HepG2 (cell line): ENCODE results near the gene GTF2I. TPM values are rescaled to one million over a fixed set of nuclear protein-coding genes. Genes with fewer than 3 reads are reported as not detected.

Experiments used
- HES4 ChIP-seq: sonication (generic); formaldehyde crosslinking; IDR thresholded peaks from 2 replicates; pipeline ENCODE4 v1.9.0; 2021; ENCODE audit warnings: mild to moderate bottlenecking, missing genetic modification reagents, borderline replicate concordance
- IRF2 ChIP-seq: IDR thresholded peaks from 2 replicates; pipeline ENCODE4 v1.6.1; 2018; ENCODE audit warnings: missing genetic modification reagents, missing compliant biosample characterization
- KDM2A ChIP-seq: sonication (generic); formaldehyde crosslinking; IDR thresholded peaks from 2 replicates; pipeline ENCODE4 v1.4.0; 2020; ENCODE audit warnings: low read depth, missing genetic modification reagents, borderline replicate concordance
- KLF13 ChIP-seq: sonication (generic); formaldehyde crosslinking; IDR thresholded peaks from 2 replicates; pipeline ENCODE4 v1.4.0; 2020; ENCODE audit warnings: mild to moderate bottlenecking, missing genetic modification reagents
- MYC ChIP-seq: sonication (generic); formaldehyde crosslinking; IDR thresholded peaks from 2 replicates; pipeline ENCODE4 v1.9.0; 2021; ENCODE audit warnings: missing genetic modification reagents, borderline replicate concordance
- PHF21A ChIP-seq: sonication (generic); formaldehyde crosslinking; IDR thresholded peaks from 2 replicates; pipeline ENCODE4 v1.5.0; 2020; ENCODE audit warnings: mild to moderate bottlenecking, missing genetic modification reagents
- RXRA ChIP-seq: sonication (generic); formaldehyde crosslinking; IDR thresholded peaks from 2 replicates; pipeline ENCODE4 v1.5.1; 2020; ENCODE audit warnings: missing genetic modification reagents
- ZMYM3 ChIP-seq: sonication (generic); formaldehyde crosslinking; IDR thresholded peaks from 2 replicates; pipeline ENCODE4 v1.5.1; 2020; ENCODE audit warnings: mild to moderate bottlenecking, missing genetic modification reagents
- ZNF136 ChIP-seq: sonication (generic); formaldehyde crosslinking; IDR thresholded peaks from 2 replicates; pipeline ENCODE4 v1.8.1; 2022; ENCODE audit warnings: low read depth, mild to moderate bottlenecking, moderate library complexity, missing genetic modification reagents
- ZNF33B ChIP-seq: sonication (generic); formaldehyde crosslinking; IDR thresholded peaks from 2 replicates; pipeline ENCODE4 v1.5.1; 2020; ENCODE audit warnings: mild to moderate bottlenecking, missing genetic modification reagents
- ZNF746 ChIP-seq: sonication (generic); formaldehyde crosslinking; IDR thresholded peaks from 2 replicates; pipeline ENCODE4 v1.8.0; 2022; ENCODE audit warnings: mild to moderate bottlenecking, missing genetic modification reagents
- ZNF891 ChIP-seq: sonication (generic); formaldehyde crosslinking; IDR thresholded peaks from 2 replicates; pipeline ENCODE4 v1.5.0; 2020; ENCODE audit warnings: mild to moderate bottlenecking, missing genetic modification reagents
- polyA plus RNA-seq, 8 experiments: library from polyadenylated mRNA; depleted of rRNA in 3 of 8; stranded (reverse) in 7 of 8; unstranded in 1 of 8; fragments of >200 nt; fragmentation: Illumina TruSeq in 4 of 8; extraction: Trizol in 4 of 8; gene quantifications; 2 replicates each; pipeline versions ENCODE4 v1.2.1 to v1.2.3, GENCODE V29; 2011 to 2016; ENCODE audit warnings: low read depth in 4 of 8, missing spikeins in 1 of 8, mixed read lengths in 1 of 8; ENCODE audit not compliant: insufficient read depth in 1 of 8
- total RNA-seq, 5 experiments: library from RNA; depleted of rRNA; stranded (reverse); fragments of >200 nt; fragmentation: Illumina TruSeq; extraction: Trizol; gene quantifications; 2 replicates each; pipeline ENCODE4 v1.2.3, GENCODE V29; 2016; ENCODE audit warnings: low read depth in 1 of 5
- TF ChIP-seq, protein P1 (sequence below): sonication (generic); formaldehyde crosslinking; IDR thresholded peaks from 2 replicates; pipeline ENCODE4 v1.9.0; 2022; ENCODE audit warnings: low read depth, missing genetic modification reagents
- TF ChIP-seq, protein P2 (sequence below): sonication (generic); formaldehyde crosslinking; IDR thresholded peaks from 2 replicates; pipeline ENCODE4 v1.8.0; 2022; ENCODE audit warnings: missing genetic modification reagents, mild to moderate bottlenecking, moderate library complexity, borderline replicate concordance
- TF ChIP-seq, protein P3 (sequence below): IDR thresholded peaks from 2 replicates; pipeline ENCODE4 v1.6.1; 2018; ENCODE audit warnings: missing genetic modification reagents, mild to moderate bottlenecking, missing compliant biosample characterization
- TF ChIP-seq, protein P4 (sequence below): sonication (generic); formaldehyde crosslinking; IDR thresholded peaks from 2 replicates; pipeline ENCODE4 v1.5.1; 2020; ENCODE audit warnings: mild to moderate bottlenecking, missing genetic modification reagents
- TF ChIP-seq, protein P5 (sequence below): sonication (generic); formaldehyde crosslinking; IDR thresholded peaks from 2 replicates; pipeline ENCODE4 v1.4.0; 2020; ENCODE audit warnings: missing genetic modification reagents

GTF2I gene
- total and polyA plus RNA-seq, 2 of the 13 experiments (the other 11 are each of a cell fraction or from before 2014, with no cell fraction given) = 74.6 to 125 TPM

DNA sequence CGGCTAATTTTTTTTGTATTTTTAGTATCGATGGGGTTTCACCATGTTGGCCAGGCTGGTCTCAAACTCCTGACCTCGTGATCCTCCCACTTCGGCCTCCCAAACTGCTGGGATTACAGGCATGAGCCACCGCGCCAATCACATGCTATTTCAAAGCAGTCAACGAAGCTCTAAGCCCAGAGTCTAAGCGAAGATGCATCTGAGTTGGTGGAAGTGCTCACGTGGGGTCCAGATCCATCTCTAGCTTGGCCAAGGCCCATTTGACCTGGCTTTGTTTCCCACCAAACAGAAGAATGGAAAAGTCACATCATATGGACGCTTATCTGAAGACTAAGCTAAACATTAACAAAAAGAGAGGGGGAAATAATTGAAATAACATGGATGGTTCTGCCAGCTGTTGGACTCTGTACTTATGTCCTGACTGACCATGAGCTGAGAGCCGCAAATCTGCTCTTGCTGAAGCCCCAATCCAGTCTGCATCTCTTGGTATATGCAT lies 3.8 kb upstream of the GTF2I start (continued):
- TF ChIP-seq, protein P1, sequence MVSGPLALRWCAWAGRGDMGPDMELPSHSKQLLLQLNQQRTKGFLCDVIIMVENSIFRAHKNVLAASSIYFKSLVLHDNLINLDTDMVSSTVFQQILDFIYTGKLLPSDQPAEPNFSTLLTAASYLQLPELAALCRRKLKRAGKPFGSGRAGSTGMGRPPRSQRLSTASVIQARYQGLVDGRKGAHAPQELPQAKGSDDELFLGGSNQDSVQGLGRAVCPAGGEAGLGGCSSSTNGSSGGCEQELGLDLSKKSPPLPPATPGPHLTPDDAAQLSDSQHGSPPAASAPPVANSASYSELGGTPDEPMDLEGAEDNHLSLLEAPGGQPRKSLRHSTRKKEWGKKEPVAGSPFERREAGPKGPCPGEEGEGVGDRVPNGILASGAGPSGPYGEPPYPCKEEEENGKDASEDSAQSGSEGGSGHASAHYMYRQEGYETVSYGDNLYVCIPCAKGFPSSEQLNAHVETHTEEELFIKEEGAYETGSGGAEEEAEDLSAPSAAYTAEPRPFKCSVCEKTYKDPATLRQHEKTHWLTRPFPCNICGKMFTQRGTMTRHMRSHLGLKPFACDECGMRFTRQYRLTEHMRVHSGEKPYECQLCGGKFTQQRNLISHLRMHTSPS (CRISPR knock-in tag) = peak; percentile 54; the same call in 1 of the 2 replicates
- TF ChIP-seq ZMYM3 (CRISPR knock-in tag) (peak; percentile 90), IRF2 (peak; percentile 58; the same call in 1 of the 2 replicates), ZNF33B (CRISPR knock-in tag) (peak; percentile 79; the same call in 1 of the 2 replicates), PHF21A (CRISPR knock-in tag) (peak; percentile 88), HES4 (CRISPR knock-in tag) (no peak), KLF13 (CRISPR knock-in tag) (no peak), RXRA (CRISPR knock-in tag) (peak; percentile 24; the same call in 1 of the 2 replicates), ZNF746 (CRISPR knock-in tag) (peak; percentile 26; the same call in 1 of the 2 replicates), MYC (peak; percentile 47; the same call in 1 of the 2 replicates), KDM2A (CRISPR knock-in tag) (peak; percentile 19; the same call in 1 of the 2 replicates), ZNF891 (CRISPR knock-in tag) (no peak), ZNF136 (CRISPR knock-in tag) (0 out of 2 replicates have a peak, but pooled peaks have one; percentile 87)
- TF ChIP-seq, protein P2, sequence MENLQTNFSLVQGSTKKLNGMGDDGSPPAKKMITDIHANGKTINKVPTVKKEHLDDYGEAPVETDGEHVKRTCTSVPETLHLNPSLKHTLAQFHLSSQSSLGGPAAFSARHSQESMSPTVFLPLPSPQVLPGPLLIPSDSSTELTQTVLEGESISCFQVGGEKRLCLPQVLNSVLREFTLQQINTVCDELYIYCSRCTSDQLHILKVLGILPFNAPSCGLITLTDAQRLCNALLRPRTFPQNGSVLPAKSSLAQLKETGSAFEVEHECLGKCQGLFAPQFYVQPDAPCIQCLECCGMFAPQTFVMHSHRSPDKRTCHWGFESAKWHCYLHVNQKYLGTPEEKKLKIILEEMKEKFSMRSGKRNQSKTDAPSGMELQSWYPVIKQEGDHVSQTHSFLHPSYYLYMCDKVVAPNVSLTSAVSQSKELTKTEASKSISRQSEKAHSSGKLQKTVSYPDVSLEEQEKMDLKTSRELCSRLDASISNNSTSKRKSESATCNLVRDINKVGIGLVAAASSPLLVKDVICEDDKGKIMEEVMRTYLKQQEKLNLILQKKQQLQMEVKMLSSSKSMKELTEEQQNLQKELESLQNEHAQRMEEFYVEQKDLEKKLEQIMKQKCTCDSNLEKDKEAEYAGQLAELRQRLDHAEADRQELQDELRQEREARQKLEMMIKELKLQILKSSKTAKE (CRISPR knock-in tag) = no peak; the same call in 1 of the 2 replicates
- TF ChIP-seq, protein P3, sequence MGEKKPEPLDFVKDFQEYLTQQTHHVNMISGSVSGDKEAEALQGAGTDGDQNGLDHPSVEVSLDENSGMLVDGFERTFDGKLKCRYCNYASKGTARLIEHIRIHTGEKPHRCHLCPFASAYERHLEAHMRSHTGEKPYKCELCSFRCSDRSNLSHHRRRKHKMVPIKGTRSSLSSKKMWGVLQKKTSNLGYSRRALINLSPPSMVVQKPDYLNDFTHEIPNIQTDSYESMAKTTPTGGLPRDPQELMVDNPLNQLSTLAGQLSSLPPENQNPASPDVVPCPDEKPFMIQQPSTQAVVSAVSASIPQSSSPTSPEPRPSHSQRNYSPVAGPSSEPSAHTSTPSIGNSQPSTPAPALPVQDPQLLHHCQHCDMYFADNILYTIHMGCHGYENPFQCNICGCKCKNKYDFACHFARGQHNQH (CRISPR knock-in tag) = 0 out of 2 replicates have a peak, but pooled peaks have one; percentile 66
- TF ChIP-seq, protein P4, sequence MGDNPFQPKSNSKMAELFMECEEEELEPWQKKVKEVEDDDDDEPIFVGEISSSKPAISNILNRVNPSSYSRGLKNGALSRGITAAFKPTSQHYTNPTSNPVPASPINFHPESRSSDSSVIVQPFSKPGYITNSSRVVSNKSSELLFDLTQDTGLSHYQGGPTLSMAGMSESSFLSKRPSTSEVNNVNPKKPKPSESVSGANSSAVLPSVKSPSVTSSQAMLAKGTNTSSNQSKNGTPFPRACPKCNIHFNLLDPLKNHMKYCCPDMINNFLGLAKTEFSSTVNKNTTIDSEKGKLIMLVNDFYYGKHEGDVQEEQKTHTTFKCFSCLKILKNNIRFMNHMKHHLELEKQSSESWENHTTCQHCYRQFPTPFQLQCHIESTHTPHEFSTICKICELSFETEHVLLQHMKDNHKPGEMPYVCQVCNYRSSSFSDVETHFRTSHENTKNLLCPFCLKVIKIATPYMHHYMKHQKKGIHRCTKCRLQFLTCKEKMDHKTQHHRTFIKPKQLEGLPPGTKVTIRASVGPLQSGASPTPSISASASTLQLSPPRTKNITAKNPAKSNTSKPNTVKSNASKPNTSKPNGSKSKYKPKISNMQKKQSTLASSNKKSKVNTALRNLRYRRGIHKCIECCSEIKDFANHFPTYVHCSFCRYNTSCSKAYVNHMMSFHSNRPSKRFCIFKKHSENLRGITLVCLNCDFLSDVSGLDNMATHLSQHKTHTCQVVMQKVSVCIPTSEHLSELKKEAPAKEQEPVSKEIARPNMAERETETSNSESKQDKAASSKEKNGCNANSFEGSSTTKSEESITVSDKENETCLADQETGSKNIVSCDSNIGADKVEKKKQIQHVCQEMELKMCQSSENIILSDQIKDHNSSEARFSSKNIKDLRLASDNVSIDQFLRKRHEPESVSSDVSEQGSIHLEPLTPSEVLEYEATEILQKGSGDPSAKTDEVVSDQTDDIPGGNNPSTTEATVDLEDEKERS (CRISPR knock-in tag) = 0 out of 2 replicates have a peak, but pooled peaks have one; percentile 42
- TF ChIP-seq, protein P5, sequence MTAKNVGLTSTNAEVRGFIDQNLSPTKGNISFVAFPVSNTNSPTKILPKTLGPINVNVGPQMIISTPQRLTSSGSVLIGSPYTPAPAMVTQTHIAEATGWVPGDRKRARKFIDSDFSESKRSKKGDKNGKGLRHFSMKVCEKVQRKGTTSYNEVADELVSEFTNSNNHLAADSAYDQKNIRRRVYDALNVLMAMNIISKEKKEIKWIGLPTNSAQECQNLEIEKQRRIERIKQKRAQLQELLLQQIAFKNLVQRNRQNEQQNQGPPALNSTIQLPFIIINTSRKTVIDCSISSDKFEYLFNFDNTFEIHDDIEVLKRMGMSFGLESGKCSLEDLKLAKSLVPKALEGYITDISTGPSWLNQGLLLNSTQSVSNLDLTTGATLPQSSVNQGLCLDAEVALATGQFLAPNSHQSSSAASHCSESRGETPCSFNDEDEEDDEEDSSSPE (CRISPR knock-in tag) = peak; percentile 67
